Right atrium auricular region (tissue), 2 donors: ENCODE data around the gene ZDHHC19. TPM values are rescaled to one million over a fixed set of nuclear protein-coding genes. Genes with fewer than 3 reads are reported as not detected.

Source experiments
- DNase-seq: peaks from one replicate; pipeline ENCODE4 v3.0.0-alpha.2; 2019; ENCODE audit warnings: low spot score
- H3K27ac ChIP-seq, 2 donors: fragments of 200-600 bp; sonication (generic); 1 replicate in 1 of 2; 2 replicates in 1 of 2; pipeline ENCODE4 v1.5.1; 2016 to 2019
- H3K27me3 ChIP-seq, 2 donors: fragments of 200-600 bp; sonication (generic); one replicate each; pipeline versions ENCODE4 v1.5.1 to v1.6.0; 2017 to 2019
- H3K36me3 ChIP-seq: fragments of 200-600 bp; sonication (generic); one replicate; pipeline ENCODE4 v1.5.1; 2016
- H3K4me1 ChIP-seq, 2 donors: fragments of 200-600 bp; sonication (generic); one replicate each; pipeline versions ENCODE4 v1.5.1 to v1.6.0; 2017 to 2019
- H3K4me3 ChIP-seq, 2 donors: fragments of 200-600 bp; sonication (generic); 1 replicate in 1 of 2; 2 replicates in 1 of 2; pipeline ENCODE4 v1.5.1; 2017 to 2019; ENCODE audit warnings: mild to moderate bottlenecking in 1 of 2, moderate library complexity in 1 of 2
- H3K9me3 ChIP-seq, 2 donors: fragments of 200-600 bp; sonication (generic); one replicate each; pipeline ENCODE4 v1.5.1; 2019
- CTCF ChIP-seq, 2 donors: fragments of 200-600 bp; sonication (generic); IDR thresholded peaks; one replicate each; pipeline ENCODE4 v1.5.1; 2019; ENCODE audit warnings: antibody characterized with exemption in 2 of 2
- total RNA-seq, 2 donors: library from RNA; depleted of rRNA; stranded (reverse); fragments of >200 nt; gene quantifications; one replicate each; pipeline ENCODE4 v1.1.0, GENCODE V29; 2016

Gene ZDHHC19
- total RNA-seq, 2 donors from 2014 or later = not detected

- H3K36me3 ChIP-seq = peaks cover 45% of the 10 kb centered on the region
- no peak overlapping the region for H3K27ac ChIP-seq
- H3K27me3 ChIP-seq = no peaks in the 10 kb centered on the region
- TF ChIP-seq CTCF (IDR thresholded peaks at IDR 0.05) = no peak
- DNase-seq = no peak
- no peak overlapping the region for H3K4me3 ChIP-seq
- no peaks in the 10 kb centered on the region for H3K9me3 ChIP-seq
- no peaks in the 10 kb centered on the region for H3K4me1 ChIP-seq
These were observed 26.0 kb upstream of the ZDHHC19 start for GRCh38 chr3:196237203-196237602.

GRCh38 chr3:196236223-196236622, 25.0 kb upstream of the ZDHHC19 start:
- H3K27ac ChIP-seq = no peak overlapping the region
- H3K4me1 ChIP-seq = no peaks in the 10 kb centered on the region
- H3K4me3 ChIP-seq = no peak overlapping the region
- no peaks in the 10 kb centered on the region for H3K9me3 ChIP-seq
- no peak for TF ChIP-seq CTCF (IDR thresholded peaks at IDR 0.05)
- no peaks in the 10 kb centered on the region for H3K27me3 ChIP-seq
- peaks cover 35% of the 10 kb centered on the region for H3K36me3 ChIP-seq
- no peak for DNase-seq

GRCh38 chr3:196235452-196236122, 24.4 kb upstream of the ZDHHC19 start:
- Histone ChIP-seq H3K4me1 (no peaks in the 10 kb centered on the region), H3K4me3 (no peak overlapping the region), H3K9me3 (no peaks in the 10 kb centered on the region), H3K36me3 (peaks cover 32% of the 10 kb centered on the region), H3K27me3 (no peaks in the 10 kb centered on the region), H3K27ac (no peak overlapping the region)
- no peak for TF ChIP-seq CTCF (IDR thresholded peaks at IDR 0.05)
- DNase-seq = no peak

GRCh38 chr3:196232882-196233251, 21.7 kb upstream of the ZDHHC19 start:
- no peak for TF ChIP-seq CTCF (IDR thresholded peaks at IDR 0.05)
- Histone ChIP-seq H3K36me3 (peaks cover 13% of the 10 kb centered on the region), H3K9me3 (no peaks in the 10 kb centered on the region), H3K27me3 (no peaks in the 10 kb centered on the region), H3K4me3 (no peak overlapping the region), H3K27ac (no peak overlapping the region), H3K4me1 (peaks cover 0 to 4% of the 10 kb centered on the region in 2 donors)
- DNase-seq = no peak

GRCh38 chr3:196232154-196232881, 21.1 kb upstream of the ZDHHC19 start:
- Histone ChIP-seq H3K4me3 (no peak overlapping the region), H3K27ac (no peak overlapping the region)

More at GRCh38 chr3:196232154-196232881, 21.1 kb upstream of the ZDHHC19 start:
- no peaks in the 10 kb centered on the region for H3K27me3 ChIP-seq
- TF ChIP-seq CTCF (IDR thresholded peaks at IDR 0.05) = no peak
- peaks cover 7% of the 10 kb centered on the region for H3K36me3 ChIP-seq
- H3K4me1 ChIP-seq = peaks cover 0 to 10% of the 10 kb centered on the region in 2 donors
- H3K9me3 ChIP-seq = no peaks in the 10 kb centered on the region
- DNase-seq = no peak
